ENCODE data around the gene PCCA.

PCCA gene

DNA sequence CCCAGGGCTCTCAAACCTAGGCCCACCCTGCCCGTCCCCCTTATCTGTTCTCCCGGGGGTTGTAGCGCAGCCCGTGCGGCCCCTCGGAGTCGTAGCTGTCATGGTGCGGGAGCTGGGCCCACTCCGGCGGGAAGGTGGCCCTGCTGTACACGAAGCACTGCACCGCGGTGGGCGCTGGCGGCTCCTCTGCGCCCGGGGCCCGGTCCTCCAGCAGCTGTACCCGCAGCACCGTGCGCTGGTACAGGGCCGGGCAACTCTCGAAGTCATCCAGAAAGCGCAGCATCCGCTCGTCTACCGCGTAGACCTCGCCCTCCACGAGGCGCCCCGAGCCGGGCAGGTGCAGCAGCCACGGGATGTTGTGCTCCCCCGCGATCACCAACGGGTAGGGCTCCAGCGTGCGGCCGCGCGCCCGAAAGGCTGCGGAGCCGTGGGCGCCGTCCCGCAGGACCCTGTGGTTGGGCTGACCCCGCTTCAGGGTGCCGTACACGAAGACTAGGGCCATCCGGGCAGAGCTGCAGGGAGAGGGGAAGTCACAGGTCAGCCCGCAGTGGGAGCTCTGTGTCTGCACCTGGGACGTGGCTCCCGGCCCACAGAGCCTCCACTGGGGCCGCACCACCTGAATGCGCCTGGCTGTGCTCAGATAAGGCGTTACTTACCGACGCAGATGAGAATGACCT lies 443.3 kb downstream of the PCCA start:
- no peak for DNase-seq

DNA sequence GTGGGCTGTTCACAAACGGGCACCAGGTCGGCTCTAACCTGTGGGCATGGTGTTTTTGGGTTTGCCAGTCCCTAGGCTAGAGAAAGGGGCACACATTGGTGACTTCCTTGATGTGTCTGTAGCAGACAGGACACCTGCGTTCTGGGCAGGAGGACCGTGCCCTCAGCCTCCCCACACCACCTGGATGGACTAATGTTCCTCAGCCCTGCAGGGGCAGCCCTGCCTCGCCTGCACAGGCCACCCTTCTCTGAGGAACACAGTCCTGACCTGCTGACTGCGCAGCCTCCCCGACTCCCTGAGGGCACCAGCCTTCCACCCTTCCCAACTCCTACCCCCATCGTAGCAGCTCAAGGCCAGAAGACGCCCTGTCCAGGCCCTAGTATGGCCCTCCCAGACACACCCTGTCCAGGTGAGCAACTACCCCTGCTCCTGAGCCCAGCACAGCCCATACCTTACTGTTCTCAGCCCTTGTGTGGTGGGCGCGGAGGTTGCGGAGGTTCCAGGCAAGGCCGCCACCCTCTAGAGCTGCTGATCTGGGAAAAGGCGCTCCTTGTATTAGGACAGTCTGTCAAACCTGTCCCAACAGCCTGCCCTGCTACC lies 444.0 kb downstream of the PCCA start:
- DNase-seq, result no peak

DNA sequence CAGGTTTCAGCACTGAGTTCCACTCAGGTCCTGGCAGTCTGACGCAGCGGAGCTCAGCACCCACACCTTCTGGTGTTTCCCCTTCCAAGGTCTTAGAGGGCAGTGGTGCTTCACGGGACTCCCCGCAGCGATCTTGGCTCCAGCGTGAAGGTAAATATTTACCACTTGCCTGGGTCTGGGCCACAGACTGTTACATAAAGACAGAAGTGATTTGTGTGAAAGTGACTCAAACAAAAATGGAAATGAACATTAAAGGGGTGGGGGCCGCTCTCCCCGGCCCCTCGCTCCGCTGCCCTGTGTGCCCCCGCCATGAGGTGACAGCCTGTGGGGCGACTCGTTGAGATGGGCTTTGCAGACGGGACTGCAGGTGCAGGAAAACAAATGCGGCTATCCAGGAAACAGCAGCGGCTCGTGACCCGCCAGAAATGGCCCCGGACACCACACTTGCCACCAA lies 444.7 kb downstream of the PCCA start:
- DNase-seq, result no peak

DNA sequence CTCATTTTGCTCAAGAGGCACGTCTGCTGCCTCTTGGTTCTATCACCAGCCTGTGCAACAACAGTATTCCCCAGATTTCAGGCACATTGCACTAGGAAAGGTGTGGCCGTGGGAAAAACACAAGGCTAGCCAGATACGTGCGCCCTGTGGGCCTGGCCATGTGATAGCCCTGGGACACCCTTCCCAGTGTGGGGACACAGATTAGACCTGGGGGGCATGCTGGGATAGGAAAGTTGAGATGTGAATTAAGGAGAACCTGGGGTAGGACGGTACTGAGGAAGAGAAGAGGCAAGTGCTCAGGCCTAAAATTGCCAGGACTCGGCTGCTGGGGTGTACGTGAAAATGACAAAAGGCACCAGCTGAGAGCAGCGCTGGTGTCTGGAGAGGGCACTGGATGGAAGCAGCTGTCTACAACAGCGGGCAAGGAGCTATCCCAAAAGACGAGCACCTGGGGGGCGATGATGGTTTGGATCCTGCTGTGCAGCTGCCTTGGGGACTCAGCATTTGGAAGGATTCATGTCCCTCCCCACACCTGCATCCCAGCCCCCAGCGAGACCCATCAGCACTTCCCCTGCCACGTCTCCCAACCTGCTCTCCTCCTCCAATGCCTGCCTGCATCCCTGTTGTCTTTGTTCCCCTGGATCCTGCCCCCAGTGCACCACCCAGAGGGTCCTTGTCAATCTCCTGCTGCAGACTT lies 445.4 kb downstream of the PCCA start:
- no peak for DNase-seq

- no peak for DNase-seq
Observed at GRCh38 chr13:100534911-100535310, 446.0 kb downstream of the PCCA start.

DNA sequence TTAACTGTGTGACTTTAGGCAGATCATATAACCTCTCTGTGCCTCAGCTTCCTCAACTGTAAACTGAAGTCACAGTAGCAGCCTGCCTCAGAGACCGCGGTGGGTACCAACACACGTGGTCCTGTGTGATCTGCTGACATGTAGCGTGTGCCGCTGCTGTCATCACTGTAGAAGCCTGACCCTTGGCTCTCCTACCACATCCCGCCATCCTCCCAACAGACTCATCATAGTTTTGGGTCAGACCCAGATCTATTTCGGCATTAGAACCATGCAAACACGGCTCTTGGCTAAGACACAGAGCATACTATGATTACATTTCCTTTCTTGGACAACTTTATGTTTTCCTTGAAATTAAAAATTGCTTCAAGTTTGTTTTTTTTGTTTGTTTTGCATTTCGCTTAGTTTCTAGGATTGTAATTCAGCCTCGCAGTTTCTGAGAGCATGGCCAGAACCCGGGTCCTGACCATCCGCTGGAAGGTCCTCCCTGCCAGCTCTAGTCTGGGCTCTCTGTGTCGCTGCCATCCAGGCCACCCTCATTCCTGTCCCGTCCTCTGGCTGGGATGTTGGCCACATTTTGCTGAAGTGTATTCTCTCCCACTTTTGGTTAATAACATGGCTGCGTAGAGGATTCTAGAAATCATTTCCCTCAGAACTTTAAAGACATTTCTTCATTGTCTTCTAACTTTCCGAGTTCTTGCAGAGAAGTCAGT lies 446.7 kb downstream of the PCCA start:
- no peak for DNase-seq

DNA sequence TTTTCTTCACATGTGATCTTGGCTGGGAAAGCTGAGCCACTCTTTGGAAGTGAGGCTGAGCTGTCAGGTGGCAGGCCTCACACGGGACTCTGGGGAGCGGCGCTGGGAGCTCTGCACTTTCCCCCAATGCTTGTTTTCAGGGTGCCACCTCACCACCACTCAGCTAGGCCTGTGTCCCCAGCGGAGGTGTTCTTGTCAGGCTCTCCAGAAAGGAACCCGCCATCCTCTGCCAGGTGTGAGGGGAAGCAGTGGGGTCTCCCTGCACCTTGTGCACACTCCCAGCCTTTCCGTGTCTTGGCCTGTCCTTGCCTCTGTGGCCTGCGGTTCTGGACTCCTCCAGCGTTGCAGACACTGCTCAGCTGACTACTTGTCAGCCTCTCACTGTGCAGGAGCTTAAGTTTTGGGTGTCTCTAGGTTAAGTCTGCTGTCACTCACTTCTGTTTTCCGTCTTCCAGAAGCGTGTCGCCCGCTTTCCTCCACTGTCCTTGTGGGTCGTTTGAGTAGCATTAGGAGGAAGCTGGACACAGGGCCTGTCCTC lies 447.8 kb downstream of the PCCA start:
- no peak for DNase-seq

- no peak for DNase-seq
Observed at GRCh38 chr13:100537486-100537885, 448.6 kb downstream of the PCCA start.

DNA sequence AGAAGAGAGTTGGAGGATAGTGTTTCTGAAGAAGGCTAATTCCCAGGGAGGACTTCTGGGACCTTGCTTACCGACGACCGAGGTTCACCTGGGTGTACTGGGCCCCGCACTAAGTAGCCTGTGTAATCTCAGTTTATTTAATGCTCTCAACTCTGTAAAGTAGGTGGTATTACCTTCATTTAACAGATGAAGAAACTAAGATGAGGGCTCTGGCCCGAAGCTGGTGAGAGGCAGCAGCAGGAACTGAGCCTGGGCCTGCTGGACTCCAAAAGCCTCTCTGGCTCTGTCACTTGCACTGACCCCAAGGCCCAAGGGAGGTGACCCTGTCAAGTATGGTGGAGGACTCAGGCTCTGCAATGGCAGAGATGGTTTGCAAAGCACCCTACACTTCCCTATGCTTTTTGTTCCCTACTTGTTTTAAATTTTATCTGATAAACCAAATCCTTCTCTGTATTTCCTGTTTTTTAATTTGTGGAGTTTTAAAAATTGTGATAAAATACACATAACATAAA lies 449.1 kb downstream of the PCCA start:
- no peak for DNase-seq

DNA sequence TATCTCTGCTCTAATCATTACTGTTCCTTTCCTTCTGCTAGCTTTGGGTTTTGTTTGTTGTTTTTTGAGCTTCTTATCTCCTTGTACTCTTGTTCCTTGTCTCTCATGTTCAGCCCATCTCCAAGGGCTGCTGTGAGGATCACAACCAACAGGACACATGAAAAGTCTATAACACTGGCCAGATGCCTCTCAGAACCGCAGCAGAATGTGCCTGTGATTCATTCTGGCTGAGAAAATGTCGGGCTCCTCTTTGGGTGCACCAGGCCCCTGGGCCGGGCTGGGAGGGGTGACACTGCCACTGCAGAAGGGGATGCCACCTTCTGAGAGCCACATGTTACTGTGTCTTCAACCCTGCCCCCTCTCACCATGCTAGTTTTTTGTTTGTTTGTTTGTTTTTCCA lies 451.7 kb downstream of the PCCA start:
- DNase-seq, result no peak

DNA sequence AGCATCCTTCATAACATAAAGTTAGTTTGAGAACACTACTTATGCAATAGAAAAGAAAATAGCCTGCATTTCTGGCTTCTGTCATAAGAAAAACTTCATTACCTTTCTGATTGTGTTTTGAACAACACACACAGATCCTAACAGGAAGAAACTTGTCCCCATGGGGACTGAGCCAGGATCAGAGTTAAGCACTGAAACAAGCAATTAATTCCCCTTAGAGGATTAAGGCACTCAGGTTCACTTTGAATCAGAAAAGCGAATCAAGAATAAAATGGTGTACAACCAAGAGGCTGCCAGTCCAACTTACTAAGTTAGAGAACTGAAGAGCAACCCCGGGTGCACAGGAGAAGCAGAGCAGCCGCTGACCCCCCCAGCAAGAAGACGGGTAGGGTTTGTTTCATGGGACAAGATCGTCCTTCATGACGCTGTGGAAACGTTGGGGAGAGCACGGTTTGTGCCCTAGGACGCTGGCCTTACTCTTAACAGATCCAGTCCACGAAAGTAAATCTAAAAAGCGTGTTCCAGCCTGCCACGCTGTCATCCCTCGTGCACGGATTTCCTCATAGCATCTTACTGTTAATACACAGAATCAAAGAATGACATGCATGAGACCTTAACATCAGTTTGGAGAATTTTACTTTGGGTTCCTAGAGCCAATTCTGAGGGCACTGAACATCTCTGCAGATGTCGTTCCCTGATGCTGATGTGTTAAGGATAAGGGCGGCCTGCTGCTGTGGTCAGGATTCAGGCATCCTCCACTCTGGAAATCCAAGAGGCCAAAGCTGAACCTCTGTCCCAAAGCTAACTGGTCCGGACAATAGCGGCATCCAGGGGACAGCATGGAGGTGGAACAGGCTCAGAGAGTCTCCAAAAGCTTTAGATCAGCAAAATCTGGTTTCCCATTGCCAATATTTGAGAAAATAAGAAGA lies 453.3 kb downstream of the PCCA start:
- DNase-seq, result no peak

DNA sequence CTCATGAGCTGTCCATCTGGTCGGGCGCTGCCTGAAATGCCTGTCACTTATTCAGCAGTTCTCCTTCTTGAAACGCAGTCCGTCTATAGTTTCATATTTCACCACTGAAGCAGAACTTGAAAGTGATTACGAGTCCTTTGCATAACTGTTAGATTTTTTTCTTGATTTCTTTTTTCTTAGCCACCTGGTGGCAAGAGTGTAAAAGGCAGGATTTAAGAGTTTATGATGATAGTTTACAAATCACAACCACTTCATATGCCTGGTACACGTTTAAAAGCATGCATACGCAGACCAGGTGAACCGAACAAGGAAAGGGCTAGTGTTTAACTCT lies 453.9 kb downstream of the PCCA start:
- DNase-seq, result no peak

DNA sequence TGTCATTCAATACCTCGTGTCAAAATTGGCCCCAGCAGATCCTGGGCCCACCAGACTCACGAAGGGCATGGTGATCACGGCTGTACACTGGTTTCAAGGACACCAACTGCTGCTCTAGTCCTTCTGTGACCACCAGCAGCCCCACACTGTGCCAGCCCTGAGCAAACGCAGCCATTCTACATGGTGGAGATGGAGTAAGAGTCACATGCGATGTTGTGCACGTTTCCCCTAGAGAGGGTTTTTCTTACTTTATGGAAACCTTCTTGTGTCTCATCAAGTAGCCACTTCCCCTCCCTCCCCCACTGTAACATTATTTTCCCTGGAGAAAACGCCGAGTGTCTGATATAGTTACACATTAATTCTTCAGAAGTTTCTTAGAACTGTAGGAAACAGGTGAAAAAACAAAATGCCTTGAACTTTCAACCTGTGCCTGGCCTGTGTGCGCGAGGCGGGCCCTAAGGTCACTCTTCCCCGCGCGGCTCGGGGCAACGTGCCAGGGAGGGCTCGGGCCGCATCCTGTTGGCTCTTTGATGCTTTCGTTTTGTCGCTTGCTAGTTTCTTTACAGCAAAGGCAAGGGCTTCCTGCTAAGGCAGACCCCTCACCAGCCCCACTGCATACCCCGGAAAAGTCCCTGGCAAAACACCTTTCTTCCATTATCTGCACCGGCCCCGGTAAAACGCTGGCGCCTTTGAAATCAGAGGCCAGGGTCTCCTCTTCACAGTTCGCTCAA lies 455.1 kb downstream of the PCCA start:
- DNase-seq, result no peak

GRCh38 chr13:100544866-100545683 lies 456.2 kb downstream of the PCCA start:
- DNase-seq, result no peak

- DNase-seq, result no peak
Observed at GRCh38 chr13:100545684-100546061, 456.8 kb downstream of the PCCA start.

DNA sequence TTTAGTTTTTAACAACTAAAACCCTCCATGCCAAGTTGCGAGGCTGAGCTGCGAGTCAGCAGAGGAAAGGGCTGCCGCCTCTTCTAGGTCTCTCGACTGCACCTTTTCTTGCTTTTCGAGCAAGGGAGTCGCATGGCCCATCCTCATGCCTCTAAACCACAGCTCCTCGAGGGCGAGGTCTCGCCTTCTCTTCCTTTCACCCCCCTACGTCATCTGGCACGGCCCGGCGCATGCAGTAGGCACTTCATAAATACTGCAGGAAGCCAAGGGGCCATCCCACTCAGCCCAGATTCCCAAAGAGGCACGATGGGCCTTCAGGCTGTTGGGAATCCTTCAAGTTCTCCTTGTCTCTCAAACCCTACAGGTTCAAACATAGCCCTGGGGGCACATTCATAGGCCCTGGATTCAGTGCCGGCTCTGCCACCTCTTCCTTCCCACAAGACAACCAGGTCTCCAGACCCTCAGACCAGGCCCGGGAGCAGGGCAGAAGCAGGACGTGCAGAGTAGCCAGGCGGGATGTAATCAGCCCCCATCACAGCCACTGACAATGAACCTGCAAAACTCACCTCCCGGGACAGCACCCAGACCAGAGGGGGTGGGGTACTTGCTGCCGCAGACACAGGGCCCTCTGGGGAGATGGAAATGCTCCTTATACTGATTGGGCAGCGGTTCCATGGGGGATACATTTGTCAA lies 458.0 kb downstream of the PCCA start:
- DNase-seq, result no peak

GRCh38 chr13:100547791-100548201 lies 458.9 kb downstream of the PCCA start:
- DNase-seq, result no peak

DNA sequence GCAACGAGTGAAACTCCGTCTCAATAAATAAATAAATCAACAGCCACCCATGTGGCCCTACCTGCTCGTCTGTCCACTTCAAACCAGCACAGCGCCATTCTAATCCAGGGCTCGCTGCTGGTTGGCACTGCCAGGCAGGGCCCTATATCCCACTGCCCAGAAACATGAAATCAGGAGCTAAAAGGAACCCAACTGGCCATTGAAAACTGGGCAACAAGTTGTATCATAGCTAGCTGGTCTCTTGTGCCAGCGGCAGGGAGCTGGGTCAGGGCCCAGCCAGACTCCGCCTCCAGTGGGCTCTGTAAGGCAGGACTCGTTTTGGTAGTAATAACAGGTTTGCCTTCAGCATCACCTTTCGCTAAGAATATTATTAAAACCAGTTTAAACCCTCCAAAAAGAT lies 460.4 kb downstream of the PCCA start:
- no peak for DNase-seq

DNA sequence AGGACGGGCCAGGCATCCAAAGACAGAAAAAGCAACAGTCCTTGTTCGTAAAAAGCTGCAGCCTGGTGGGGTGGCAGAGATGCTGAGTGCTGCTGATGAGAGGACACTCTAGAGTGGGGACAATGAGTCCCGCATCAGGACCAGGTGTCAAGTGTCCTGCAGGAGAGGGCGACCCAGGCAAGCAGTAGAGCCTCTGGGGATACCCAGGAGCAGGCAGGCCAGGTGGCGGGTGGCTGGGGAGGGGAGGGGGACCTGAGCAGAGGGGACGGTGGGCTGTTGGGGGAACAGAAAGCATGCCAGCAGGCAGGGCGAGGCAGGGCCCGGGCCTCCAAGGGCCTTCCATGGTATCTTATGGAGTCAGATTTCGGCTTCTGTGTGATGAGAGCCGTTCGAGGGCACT lies 463.9 kb downstream of the PCCA start:
- DNase-seq, result no peak

DNA sequence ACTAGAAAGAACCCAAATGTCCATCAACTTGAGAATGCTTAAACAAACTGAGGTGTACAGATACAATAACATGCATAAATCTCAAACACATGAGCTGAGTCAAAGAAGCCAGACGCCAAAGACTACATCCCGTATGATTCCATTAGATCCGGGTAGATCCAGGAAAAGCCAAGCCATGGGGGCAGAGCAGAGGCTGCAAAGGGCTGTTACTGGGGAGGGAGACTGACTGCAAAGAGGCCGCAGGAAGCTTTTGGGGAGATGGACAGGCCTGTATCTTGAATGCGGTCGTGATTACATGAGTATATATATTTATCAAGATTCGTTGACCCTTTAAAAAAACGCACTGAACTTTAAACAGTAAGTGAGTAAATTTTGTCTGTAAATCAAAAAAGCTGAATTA lies 471.0 kb downstream of the PCCA start:
- DNase-seq, result no peak

Measured in stimulated activated CD4-positive, alpha-beta T cell treated with anti-CD3 and anti-CD28 coated beads, Interleukin-2, amount 100 ng/mL, for 48 hours (primary cell).